K562 (cell line): ENCODE results near the gene STK24.

ENCODE experiments used
- BHLHE40 ChIP-seq: IDR thresholded peaks from 2 replicates; pipeline ENCODE4 v1.6.1; 2011; ENCODE audit warnings: low read length, improper control_type of control experiment
- CHD1 ChIP-seq: fragments of 200-600 bp; sonication (generic); IDR thresholded peaks from one replicate; pipeline ENCODE4 v1.6.1; 2012; ENCODE audit warnings: mild to moderate bottlenecking, moderate library complexity, low read length, inconsistent platforms
- EP300 ChIP-seq: IDR thresholded peaks from 2 replicates; pipeline ENCODE4 v1.6.1; 2012; ENCODE audit warnings: low read length, improper control_type of control experiment
- ILF3 ChIP-seq: fragments of 450-650 bp; IDR thresholded peaks from 2 replicates; pipeline ENCODE4 v1.6.1; 2018; ENCODE audit warnings: antibody characterized with exemption, mild to moderate bottlenecking, moderate library complexity, borderline replicate concordance
- JUN ChIP-seq, 2 experiments: sonication (generic) in 1 of 2; formaldehyde crosslinking in 1 of 2; IDR thresholded peaks; 2 replicates each; pipeline versions ENCODE4 v1.6.1 to v1.8.0; 2012 to 2022; ENCODE audit warnings: borderline replicate concordance in 2 of 2, mild to moderate bottlenecking in 2 of 2, improper control_type of control experiment in 1 of 2, low read depth in 1 of 2, low read length in 1 of 2, missing genetic modification reagents in 1 of 2
- PHF20 ChIP-seq: fragments of 450-650 bp; IDR thresholded peaks from 2 replicates; pipeline ENCODE4 v1.6.1; 2018; ENCODE audit not compliant: partially characterized antibody
- TF ChIP-seq, protein P1 (sequence below): fragments of 250-450 bp; sonication (Bioruptor Pico); IDR thresholded peaks from 2 replicates; pipeline ENCODE4 v1.8.0; 2021; ENCODE audit warnings: borderline replicate concordance, mild to moderate bottlenecking, moderate library complexity; ENCODE audit not compliant: poor library complexity, severe bottlenecking
- TF ChIP-seq, protein P2 (sequence below): IDR thresholded peaks from 2 replicates; pipeline ENCODE4 v1.6.1; 2012; ENCODE audit warnings: low read depth, low read length, improper control_type of control experiment, borderline replicate concordance

DNA sequence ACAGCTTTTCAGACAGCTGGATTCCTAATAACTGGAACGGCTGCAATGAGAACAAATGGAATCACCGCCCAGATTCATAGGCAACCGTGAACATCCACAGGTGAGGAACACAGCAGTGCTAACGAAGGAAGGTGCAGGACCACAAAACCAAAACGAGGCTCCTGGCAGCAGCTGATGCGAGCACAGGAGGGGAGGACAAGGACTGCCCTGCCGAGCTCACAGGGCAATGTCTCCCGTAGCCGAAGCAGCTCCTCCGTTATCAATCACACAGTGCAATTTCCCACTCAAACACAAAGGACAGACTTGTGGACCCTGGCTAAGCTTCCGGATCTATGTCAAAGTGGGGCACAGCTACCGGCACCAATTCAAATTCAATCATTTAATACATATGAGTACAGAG is 70.6 kb downstream of the STK24 start:
- TF ChIP-seq JUN (IDR thresholded peaks at IDR 0.05; ENCODE audit: borderline replicate concordance, low read depth, low read length) (no peak), JUN (CRISPR knock-in tag; IDR thresholded peaks at IDR 0.05; ENCODE audit: borderline replicate concordance) (no peak), ILF3 (no peak), CHD1 (no peak), EP300 (no peak), PHF20 (no peak), BHLHE40 (no peak)
- TF ChIP-seq, protein P1, sequence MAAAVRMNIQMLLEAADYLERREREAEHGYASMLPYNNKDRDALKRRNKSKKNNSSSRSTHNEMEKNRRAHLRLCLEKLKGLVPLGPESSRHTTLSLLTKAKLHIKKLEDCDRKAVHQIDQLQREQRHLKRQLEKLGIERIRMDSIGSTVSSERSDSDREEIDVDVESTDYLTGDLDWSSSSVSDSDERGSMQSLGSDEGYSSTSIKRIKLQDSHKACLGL (CRISPR knock-in tag), result no peak
- TF ChIP-seq, protein P2, sequence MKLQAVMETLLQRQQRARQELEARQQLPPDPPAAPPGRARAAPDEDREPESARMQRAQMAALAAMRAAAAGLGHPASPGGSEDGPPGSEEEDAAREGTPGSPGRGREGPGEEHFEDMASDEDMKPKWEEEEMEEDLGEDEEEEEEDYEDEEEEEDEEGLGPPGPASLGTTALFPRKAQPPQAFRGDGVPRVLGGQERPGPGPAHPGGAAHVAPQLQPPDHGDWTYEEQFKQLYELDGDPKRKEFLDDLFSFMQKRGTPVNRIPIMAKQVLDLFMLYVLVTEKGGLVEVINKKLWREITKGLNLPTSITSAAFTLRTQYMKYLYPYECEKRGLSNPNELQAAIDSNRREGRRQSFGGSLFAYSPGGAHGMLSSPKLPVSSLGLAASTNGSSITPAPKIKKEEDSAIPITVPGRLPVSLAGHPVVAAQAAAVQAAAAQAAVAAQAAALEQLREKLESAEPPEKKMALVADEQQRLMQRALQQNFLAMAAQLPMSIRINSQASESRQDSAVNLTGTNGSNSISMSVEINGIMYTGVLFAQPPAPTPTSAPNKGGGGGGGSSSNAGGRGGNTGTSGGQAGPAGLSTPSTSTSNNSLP, result no peak
